WI38 (cell line): Measurements from ENCODE around the gene SERTAD3.
"Not testable (repeated sequence)": the region's sequence is repeated elsewhere in the genome, so short reads cannot be mapped to it uniquely, and the experiment has no call there.

ENCODE experiments used
- H3K4me3 ChIP-seq: 2 replicates; pipeline ENCODE4 v1.5.1; 2011; ENCODE audit warnings: low read depth, mild to moderate bottlenecking, control low read depth, low read length
- CTCF ChIP-seq: IDR thresholded peaks from 2 replicates; pipeline ENCODE4 v1.5.1; 2012; ENCODE audit warnings: low read depth, mild to moderate bottlenecking, control low read depth, low read length

The SERTAD3 gene

GRCh38 chr19:40457048-40457447 is 12.9 kb upstream of the SERTAD3 start:
- TF ChIP-seq CTCF = no peak
- H3K4me3 ChIP-seq = no peak overlapping the region

GRCh38 chr19:40453943-40454342 is 9.8 kb upstream of the SERTAD3 start:
- not testable (repeated sequence) for H3K4me3 ChIP-seq

GRCh38 chr19:40453151-40453735 is 9.1 kb upstream of the SERTAD3 start:
- no peak overlapping the region for H3K4me3 ChIP-seq
- TF ChIP-seq CTCF = no peak

- no peak for TF ChIP-seq CTCF
- H3K4me3 ChIP-seq = no peak overlapping the region
Observed at GRCh38 chr19:40452016-40452415, 7.9 kb upstream of the SERTAD3 start.

- TF ChIP-seq CTCF = no peak
- no peak overlapping the region for H3K4me3 ChIP-seq
Observed at GRCh38 chr19:40450664-40451063, 6.5 kb upstream of the SERTAD3 start.

GRCh38 chr19:40449506-40449905 is 5.4 kb upstream of the SERTAD3 start:
- no peak for TF ChIP-seq CTCF
- no peak overlapping the region for H3K4me3 ChIP-seq

- H3K4me3 ChIP-seq = no peak overlapping the region
- no peak for TF ChIP-seq CTCF
Observed at GRCh38 chr19:40446263-40446784, 2.2 kb upstream of the SERTAD3 start.

- H3K4me3 ChIP-seq = no peak overlapping the region
- TF ChIP-seq CTCF = no peak
Observed at GRCh38 chr19:40445780-40446262, 1.7 kb upstream of the SERTAD3 start.
